Thyroid gland (tissue), 4 donors: ENCODE data around the gene STK33.

Experiments used
- POLR2A ChIP-seq, 2 donors: fragments of 450-650 bp; IDR thresholded peaks; one replicate each; pipeline ENCODE4 v1.6.1; 2017; ENCODE audit warnings: antibody characterized with exemption in 2 of 2, mild to moderate bottlenecking in 2 of 2, moderate library complexity in 1 of 2
- TF ChIP-seq, protein P1 (sequence below), 6 experiments: fragments of 200-600 bp in 3 of 6; fragments of 450-650 bp in 3 of 6; sonication (generic) in 3 of 6; IDR thresholded peaks; one replicate each; pipeline ENCODE4 v1.5.1; 2016 to 2019; ENCODE audit warnings: antibody characterized with exemption in 6 of 6, mild to moderate bottlenecking in 2 of 6, inconsistent platforms in 1 of 6, moderate library complexity in 1 of 6

DNA sequence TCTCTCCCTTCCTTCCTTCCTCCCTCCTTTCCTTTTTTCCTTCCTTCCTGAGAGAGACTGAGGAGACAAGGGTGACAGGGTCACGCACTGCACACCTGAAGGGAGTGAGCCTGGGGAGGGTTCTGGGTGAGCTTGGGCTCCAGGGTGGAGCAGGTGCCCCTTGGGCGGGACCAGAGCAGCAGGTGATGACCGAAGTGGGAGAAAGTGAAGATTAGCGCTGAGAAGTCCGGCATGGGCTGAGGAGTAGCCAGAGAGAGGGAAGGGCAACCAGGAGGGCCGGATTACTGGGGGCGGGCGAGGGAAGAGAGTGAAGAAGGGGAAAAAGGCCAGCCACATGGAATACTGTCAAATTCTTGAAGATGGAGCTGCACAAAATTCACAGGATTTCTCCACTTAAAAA, 231.1 kb downstream of the STK33 start:
- TF ChIP-seq POLR2A (IDR thresholded peaks at IDR 0.05), result no peak
- TF ChIP-seq, protein P1, sequence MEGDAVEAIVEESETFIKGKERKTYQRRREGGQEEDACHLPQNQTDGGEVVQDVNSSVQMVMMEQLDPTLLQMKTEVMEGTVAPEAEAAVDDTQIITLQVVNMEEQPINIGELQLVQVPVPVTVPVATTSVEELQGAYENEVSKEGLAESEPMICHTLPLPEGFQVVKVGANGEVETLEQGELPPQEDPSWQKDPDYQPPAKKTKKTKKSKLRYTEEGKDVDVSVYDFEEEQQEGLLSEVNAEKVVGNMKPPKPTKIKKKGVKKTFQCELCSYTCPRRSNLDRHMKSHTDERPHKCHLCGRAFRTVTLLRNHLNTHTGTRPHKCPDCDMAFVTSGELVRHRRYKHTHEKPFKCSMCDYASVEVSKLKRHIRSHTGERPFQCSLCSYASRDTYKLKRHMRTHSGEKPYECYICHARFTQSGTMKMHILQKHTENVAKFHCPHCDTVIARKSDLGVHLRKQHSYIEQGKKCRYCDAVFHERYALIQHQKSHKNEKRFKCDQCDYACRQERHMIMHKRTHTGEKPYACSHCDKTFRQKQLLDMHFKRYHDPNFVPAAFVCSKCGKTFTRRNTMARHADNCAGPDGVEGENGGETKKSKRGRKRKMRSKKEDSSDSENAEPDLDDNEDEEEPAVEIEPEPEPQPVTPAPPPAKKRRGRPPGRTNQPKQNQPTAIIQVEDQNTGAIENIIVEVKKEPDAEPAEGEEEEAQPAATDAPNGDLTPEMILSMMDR (IDR thresholded peaks at IDR 0.05), result no peak
